ENCODE measurements around the gene KCNJ6. TPM values are rescaled to one million over a fixed set of nuclear protein-coding genes. Genes with fewer than 3 reads are reported as not detected.

Gene KCNJ6
- total and polyA plus RNA-seq, 9 of the 15 experiments (the other 6 are each of a cell fraction or from before 2014, with no cell fraction given) = 0.06 to 0.21 (median 0.13) TPM; not detected in 1

- TF ChIP-seq FOXO4 (CRISPR knock-in tag; IDR thresholded peaks at IDR 0.05) (no peak), E2F8 (IDR thresholded peaks at IDR 0.05; ENCODE audit: low read depth, partially characterized antibody) (no peak), RNF2 (IDR thresholded peaks at IDR 0.05) (peak; percentile 90), ZNF184 (CRISPR knock-in tag; IDR thresholded peaks at IDR 0.05) (no peak), ZNF695 (CRISPR knock-in tag; IDR thresholded peaks at IDR 0.05) (no peak), ARID4B (CRISPR knock-in tag; IDR thresholded peaks at IDR 0.05) (no peak), ATF7 (IDR thresholded peaks at IDR 0.05) (peak; percentile 83), KAT7 (CRISPR knock-in tag; IDR thresholded peaks at IDR 0.05; ENCODE audit: borderline replicate concordance) (peak; percentile 26), ATF1 (CRISPR knock-in tag; IDR thresholded peaks at IDR 0.05) (no peak; the same call in 1 of the 2 replicates), ATF1 (tag; IDR thresholded peaks at IDR 0.05) (peak; percentile 90), ATF6 (CRISPR knock-in tag; IDR thresholded peaks at IDR 0.05) (peak; percentile 98), TOE1 (IDR thresholded peaks at IDR 0.05; ENCODE audit: borderline replicate concordance) (peak; percentile 99), TOE1 (CRISPR knock-in tag; IDR thresholded peaks at IDR 0.05; ENCODE audit: borderline replicate concordance, low read depth) (peak; percentile 67; the same call in 1 of the 2 replicates), BMI1 (IDR thresholded peaks at IDR 0.05; ENCODE audit: low read length) (peak; percentile 93), NRF1 (conservative IDR thresholded peaks at IDR 0.05 in 1 of 2, IDR thresholded peaks at IDR 0.05 in 1 of 2) (peak; percentile 95 to 96), RBM14 (IDR thresholded peaks at IDR 0.05; ENCODE audit: borderline replicate concordance, insufficient read depth, low read depth, low read length) (no peak)
Observed at GRCh38 chr21:37563641-37564340, 352.5 kb downstream of the KCNJ6 start (continued).

All from K562 (cell line).